Uterus (tissue), 2 donors: ENCODE data around the gene DCHS2.
"Not testable (repeated sequence)": the region's sequence is repeated elsewhere in the genome, so short reads cannot be mapped to it uniquely, and the experiment has no call there.

Experiments
- CTCF ChIP-seq, 4 experiments: fragments of 200-600 bp in 2 of 4; fragments of 450-650 bp in 2 of 4; sonication (generic) in 2 of 4; IDR thresholded peaks; one replicate each; pipeline ENCODE4 v1.5.1; 2016 to 2019; ENCODE audit warnings: antibody characterized with exemption in 4 of 4, mild to moderate bottlenecking in 2 of 4, moderate library complexity in 1 of 4
- POLR2A ChIP-seq, 2 donors: fragments of 450-650 bp; IDR thresholded peaks; one replicate each; pipeline ENCODE4 v1.6.1; 2016; ENCODE audit warnings: antibody characterized with exemption in 2 of 2, mild to moderate bottlenecking in 1 of 2, moderate library complexity in 1 of 2

- TF ChIP-seq POLR2A, CTCF (IDR thresholded peaks at IDR 0.05): not testable (repeated sequence)
Measured at GRCh38 chr4:154217384-154217783, 274.2 kb downstream of the DCHS2 start.
